Loucy (cell line): ENCODE measurements around the gene POLR3G.

Experiments used
- H2AFZ ChIP-seq: fragments of 200-600 bp; sonication (generic); 2 replicates; pipeline ENCODE4 v1.6.0; 2016; ENCODE audit warnings: antibody characterized with exemption, mild to moderate bottlenecking, low read length, moderate library complexity
- H3F3A ChIP-seq: fragments of 200-600 bp; 2 replicates; pipeline ENCODE4 v1.6.0; 2016; ENCODE audit warnings: antibody characterized with exemption, low read depth, mild to moderate bottlenecking
- H3K27me3 ChIP-seq: fragments of 200-600 bp; sonication (generic); 2 replicates; pipeline ENCODE4 v1.6.1; 2014; ENCODE audit warnings: low read length, mild to moderate bottlenecking; ENCODE audit not compliant: insufficient read depth, poor library complexity, severe bottlenecking
- H3K36me3 ChIP-seq: fragments of 200-600 bp; sonication (generic); 2 replicates; pipeline ENCODE4 v1.6.1; 2016; ENCODE audit warnings: low read length; ENCODE audit not compliant: insufficient read depth
- H3K4me1 ChIP-seq: fragments of 200-600 bp; sonication (generic); 2 replicates; pipeline ENCODE4 v1.5.1; 2014; ENCODE audit warnings: low read length, mild to moderate bottlenecking; ENCODE audit not compliant: insufficient read depth, poor library complexity, severe bottlenecking
- H3K4me2 ChIP-seq: fragments of 200-600 bp; sonication (generic); 2 replicates; pipeline ENCODE4 v1.6.0; 2014; ENCODE audit warnings: antibody characterized with exemption, low read length, low read depth, mild to moderate bottlenecking; ENCODE audit not compliant: poor library complexity, severe bottlenecking
- H3K4me3 ChIP-seq: fragments of 200-600 bp; sonication (generic); 2 replicates; pipeline ENCODE4 v1.5.1; 2014; ENCODE audit warnings: low read length, mild to moderate bottlenecking, mixed read lengths; ENCODE audit not compliant: poor library complexity, severe bottlenecking
- H3K79me2 ChIP-seq: fragments of 200-600 bp; sonication (generic); 2 replicates; pipeline ENCODE4 v1.6.1; 2014; ENCODE audit warnings: low read length; ENCODE audit not compliant: insufficient read depth
- H3K9ac ChIP-seq: fragments of 200-600 bp; sonication (generic); 2 replicates; pipeline ENCODE4 v1.6.0; 2014; ENCODE audit warnings: mild to moderate bottlenecking, low read depth, low read length, moderate library complexity; ENCODE audit not compliant: poor library complexity, severe bottlenecking
- H3K9me2 ChIP-seq: fragments of 200-600 bp; sonication (generic); replicated peaks from 2 replicates; pipeline ENCODE4 v1.6.1; 2016; ENCODE audit warnings: low read depth, low read length, mixed read lengths
- H3K9me3 ChIP-seq: fragments of 200-600 bp; sonication (generic); 2 replicates; pipeline ENCODE4 v1.6.1; 2014; ENCODE audit warnings: mild to moderate bottlenecking, antibody characterized with exemption, low read length, low read depth; ENCODE audit not compliant: insufficient read depth
- H4K20me1 ChIP-seq: fragments of 200-600 bp; sonication (generic); 2 replicates; pipeline ENCODE4 v1.6.0; 2014; ENCODE audit warnings: antibody characterized with exemption, low read length, mild to moderate bottlenecking; ENCODE audit not compliant: insufficient read depth, poor library complexity, severe bottlenecking
- CTCF ChIP-seq: fragments of 200-600 bp; sonication (generic); conservative IDR thresholded peaks from 2 replicates; pipeline ENCODE4 v1.5.1; 2014; ENCODE audit warnings: mild to moderate bottlenecking, antibody characterized with exemption, low read length
- EZH2phosphoT487 ChIP-seq: fragments of 200-600 bp; IDR thresholded peaks from 2 replicates; pipeline ENCODE4 v1.6.1; 2018; ENCODE audit warnings: antibody characterized with exemption, mild to moderate bottlenecking, moderate library complexity, borderline replicate concordance

Gene POLR3G

GRCh38 chr5:90545511-90545910 lies 70.8 kb downstream of the POLR3G start:
- no peaks in the 10 kb centered on the region for H3K36me3 ChIP-seq
- no peak overlapping the region for H3K4me2 ChIP-seq
- H3K9me3 ChIP-seq: no peaks in the 10 kb centered on the region
- no peak overlapping the region for H3K9ac ChIP-seq
- no peaks in the 10 kb centered on the region for H3F3A ChIP-seq
- TF ChIP-seq EZH2phosphoT487: no peak
- TF ChIP-seq CTCF: no peak
- no peaks in the 10 kb centered on the region for H3K27me3 ChIP-seq
- H4K20me1 ChIP-seq: no peaks in the 10 kb centered on the region
- H3K9me2 ChIP-seq: no peaks in the 10 kb centered on the region
- no peak overlapping the region for H3K4me3 ChIP-seq
- no peaks in the 10 kb centered on the region for H3K4me1 ChIP-seq
- no peak overlapping the region for H2AFZ ChIP-seq
- H3K79me2 ChIP-seq: no peaks in the 10 kb centered on the region

DNA sequence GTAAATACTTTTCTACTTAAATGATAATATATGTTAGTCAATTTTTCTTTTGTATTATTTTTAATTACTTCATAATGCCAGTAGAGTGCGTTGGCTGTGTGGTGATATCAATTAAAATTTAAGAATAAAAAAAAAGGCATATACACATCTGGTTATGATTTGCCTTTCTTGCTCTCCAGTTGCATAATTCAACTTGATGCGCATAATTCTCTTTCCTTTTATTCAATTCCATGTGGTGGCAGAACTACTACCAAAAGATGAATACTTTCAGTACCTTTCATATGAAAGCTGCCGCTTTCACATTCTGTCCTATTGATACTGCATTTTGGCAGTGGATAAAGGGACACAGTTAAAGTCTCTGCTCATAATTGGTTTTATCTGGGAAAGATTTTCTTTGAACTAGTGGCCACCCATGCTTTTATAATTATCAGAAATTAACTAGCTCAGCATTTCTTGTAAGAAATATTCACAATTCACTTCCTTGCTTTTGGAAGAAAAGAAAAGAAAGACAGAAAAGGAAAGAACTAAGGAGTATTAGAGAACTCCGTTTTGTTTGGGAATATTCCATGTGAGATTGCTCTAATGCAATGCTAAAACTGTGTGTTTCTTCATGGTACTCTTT lies 71.7 kb downstream of the POLR3G start:
- H3K9ac ChIP-seq: no peak overlapping the region
- no peaks in the 10 kb centered on the region for H3K36me3 ChIP-seq
- H3K9me2 ChIP-seq: no peaks in the 10 kb centered on the region
- no peaks in the 10 kb centered on the region for H3K79me2 ChIP-seq
- H3F3A ChIP-seq: no peaks in the 10 kb centered on the region
- H4K20me1 ChIP-seq: no peaks in the 10 kb centered on the region
- no peaks in the 10 kb centered on the region for H3K27me3 ChIP-seq
- no peak overlapping the region for H2AFZ ChIP-seq
- no peaks in the 10 kb centered on the region for H3K4me1 ChIP-seq
- H3K4me3 ChIP-seq: no peak overlapping the region
- no peaks in the 10 kb centered on the region for H3K9me3 ChIP-seq
- no peak overlapping the region for H3K4me2 ChIP-seq
- TF ChIP-seq EZH2phosphoT487 (no peak), CTCF (no peak)

DNA sequence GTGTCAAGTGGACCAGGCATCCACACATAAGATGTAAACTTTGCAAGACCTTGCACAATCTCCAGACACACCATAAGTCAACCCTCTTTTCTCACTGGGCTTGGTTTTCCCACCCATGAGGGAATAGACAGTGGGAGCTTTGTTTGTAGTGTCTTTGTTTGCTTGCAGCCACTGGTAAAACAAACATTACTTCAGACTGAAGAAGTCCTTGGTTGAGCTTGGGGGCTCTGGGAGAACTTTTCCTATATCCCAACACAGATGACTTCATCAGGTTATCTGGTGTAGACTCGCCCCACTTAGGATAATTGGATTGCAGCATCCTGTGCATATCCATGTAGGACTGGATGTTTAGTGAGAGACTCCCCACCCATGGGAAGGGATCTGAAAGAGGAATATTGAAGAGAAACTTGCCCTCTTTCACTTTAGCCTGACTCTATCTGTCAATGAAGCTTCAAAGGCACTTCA lies 72.4 kb downstream of the POLR3G start:
- H4K20me1 ChIP-seq: no peaks in the 10 kb centered on the region
- H3K79me2 ChIP-seq: no peaks in the 10 kb centered on the region
- H3F3A ChIP-seq: no peaks in the 10 kb centered on the region
- no peak for TF ChIP-seq CTCF
- no peak for TF ChIP-seq EZH2phosphoT487
- no peaks in the 10 kb centered on the region for H3K9me2 ChIP-seq
- H3K9me3 ChIP-seq: no peaks in the 10 kb centered on the region
- H3K27me3 ChIP-seq: no peaks in the 10 kb centered on the region
- H3K36me3 ChIP-seq: no peaks in the 10 kb centered on the region
- no peak overlapping the region for H3K9ac ChIP-seq
- H3K4me2 ChIP-seq: no peak overlapping the region
- H3K4me3 ChIP-seq: no peak overlapping the region
- no peak overlapping the region for H2AFZ ChIP-seq
- H3K4me1 ChIP-seq: no peaks in the 10 kb centered on the region
